AG10803 (cell line): ENCODE results near the gene MED10.
A peak's percentile ranks its signal among the peaks of the same experiment; 100 is the strongest.

Experiments used
- DNase-seq: peaks from one replicate; pipeline ENCODE4 v3.0.0; 2010; ENCODE audit warnings: low read depth
- H3K4me3 ChIP-seq: 2 replicates; pipeline ENCODE4 v1.5.1; 2011; ENCODE audit warnings: mild to moderate bottlenecking, low read length, control low read depth
- TF ChIP-seq, protein P1 (sequence below): conservative IDR thresholded peaks from 2 replicates; pipeline ENCODE4 v1.5.1; 2011; ENCODE audit warnings: mild to moderate bottlenecking, low read length, control low read depth, inconsistent platforms

The MED10 gene

DNA sequence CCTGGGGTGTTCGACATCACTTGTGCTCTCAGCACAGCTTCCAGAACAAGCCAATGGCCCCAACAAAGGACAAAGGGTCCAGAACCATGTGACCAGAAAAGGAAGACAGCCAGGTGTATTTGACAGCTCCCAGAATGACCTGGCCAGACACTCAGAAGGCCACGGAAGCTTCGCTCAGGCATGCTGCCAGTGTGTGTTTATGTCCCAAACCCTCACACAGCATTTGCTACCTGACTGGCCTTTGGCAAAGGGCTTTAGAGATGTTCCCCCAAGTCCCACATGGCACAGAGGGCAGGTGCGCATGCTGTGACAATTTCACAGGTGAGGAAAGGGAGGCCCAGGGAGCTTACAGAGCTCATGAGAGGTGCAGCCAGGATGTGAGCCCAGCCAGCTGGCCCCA lies 39.5 kb downstream of the MED10 start:
- H3K4me3 ChIP-seq: no peak overlapping the region
- TF ChIP-seq, protein P1, sequence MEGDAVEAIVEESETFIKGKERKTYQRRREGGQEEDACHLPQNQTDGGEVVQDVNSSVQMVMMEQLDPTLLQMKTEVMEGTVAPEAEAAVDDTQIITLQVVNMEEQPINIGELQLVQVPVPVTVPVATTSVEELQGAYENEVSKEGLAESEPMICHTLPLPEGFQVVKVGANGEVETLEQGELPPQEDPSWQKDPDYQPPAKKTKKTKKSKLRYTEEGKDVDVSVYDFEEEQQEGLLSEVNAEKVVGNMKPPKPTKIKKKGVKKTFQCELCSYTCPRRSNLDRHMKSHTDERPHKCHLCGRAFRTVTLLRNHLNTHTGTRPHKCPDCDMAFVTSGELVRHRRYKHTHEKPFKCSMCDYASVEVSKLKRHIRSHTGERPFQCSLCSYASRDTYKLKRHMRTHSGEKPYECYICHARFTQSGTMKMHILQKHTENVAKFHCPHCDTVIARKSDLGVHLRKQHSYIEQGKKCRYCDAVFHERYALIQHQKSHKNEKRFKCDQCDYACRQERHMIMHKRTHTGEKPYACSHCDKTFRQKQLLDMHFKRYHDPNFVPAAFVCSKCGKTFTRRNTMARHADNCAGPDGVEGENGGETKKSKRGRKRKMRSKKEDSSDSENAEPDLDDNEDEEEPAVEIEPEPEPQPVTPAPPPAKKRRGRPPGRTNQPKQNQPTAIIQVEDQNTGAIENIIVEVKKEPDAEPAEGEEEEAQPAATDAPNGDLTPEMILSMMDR: no peak
- no peak for DNase-seq

DNA sequence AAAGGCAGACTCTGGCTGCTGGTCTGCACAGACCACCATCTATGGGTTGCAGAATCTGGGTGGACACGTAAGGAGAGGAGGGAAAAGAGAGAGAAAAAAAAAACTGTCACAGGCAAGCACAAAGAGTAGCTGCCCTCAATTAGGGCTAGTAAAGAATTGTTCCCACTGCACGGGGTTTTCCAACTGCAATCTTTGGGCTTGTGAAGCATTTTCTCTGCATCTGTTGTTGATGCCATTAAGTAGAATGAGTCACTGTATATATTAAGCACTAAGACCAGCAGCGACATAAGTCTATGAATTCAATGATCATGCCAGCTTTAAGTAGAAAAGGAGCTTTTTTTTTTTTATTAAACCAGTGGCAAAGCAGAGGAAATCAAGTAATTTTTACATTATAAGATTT lies 40.2 kb downstream of the MED10 start:
- TF ChIP-seq, protein P1: no peak
- no peak for DNase-seq
- H3K4me3 ChIP-seq: no peak overlapping the region

DNA sequence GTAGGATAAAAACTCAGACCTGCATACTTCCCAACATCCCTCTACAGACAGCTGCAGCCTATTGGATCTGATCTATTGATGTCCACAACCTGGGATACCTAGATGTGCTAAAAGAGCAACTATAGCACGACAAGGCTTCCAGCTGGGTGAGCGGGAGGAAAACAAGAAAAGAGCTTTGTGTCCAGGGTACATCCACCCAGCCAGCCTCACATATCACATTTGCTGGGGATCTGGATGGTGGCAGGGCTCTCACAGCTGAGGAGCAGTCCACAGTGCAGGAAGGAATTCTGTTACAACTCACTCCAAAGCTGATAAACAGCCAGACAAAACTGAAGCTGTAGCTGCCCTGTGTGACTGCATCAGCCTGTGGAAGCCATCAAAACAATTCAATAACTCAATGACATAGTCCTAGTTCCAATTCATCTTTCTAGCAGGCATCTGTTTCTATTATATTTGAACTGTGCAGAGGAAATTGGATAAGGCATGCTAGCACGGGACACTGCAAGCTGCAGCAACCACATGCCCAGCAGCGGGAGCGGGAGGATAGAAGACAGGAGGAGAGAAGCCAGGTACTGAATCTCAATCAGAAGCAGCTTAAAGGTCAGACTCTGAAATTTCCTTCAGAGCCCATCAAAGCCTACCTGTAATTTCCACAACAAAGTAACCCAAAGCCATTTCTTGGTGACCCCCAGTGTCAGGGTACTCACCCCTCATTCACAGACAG lies 45.0 kb downstream of the MED10 start:
- TF ChIP-seq, protein P1: no peak
- DNase-seq: no peak

DNA sequence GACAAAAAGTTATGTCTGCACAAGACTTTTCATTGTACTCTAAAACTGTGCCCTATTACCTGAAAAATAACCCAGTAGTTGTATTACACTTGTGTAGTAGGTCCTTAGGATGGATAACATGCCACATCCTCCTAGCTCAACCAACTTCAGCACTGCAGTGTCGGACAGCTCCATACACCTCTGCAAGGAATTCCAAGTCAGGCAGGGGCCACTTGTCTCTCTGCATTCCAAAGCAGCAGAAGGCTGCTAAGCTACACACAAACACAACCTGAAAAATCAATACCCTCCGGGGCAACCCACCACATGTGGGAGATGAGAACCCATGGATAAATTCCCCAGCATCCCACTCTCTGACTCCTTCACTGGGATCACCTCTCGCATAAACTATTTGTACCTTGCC lies 50.2 kb downstream of the MED10 start:
- TF ChIP-seq, protein P1: no peak
- H3K4me3 ChIP-seq: no peak overlapping the region
- DNase-seq: peak; percentile 11

More for the DNA sequence above, 45.0 kb downstream of the MED10 start:
- H3K4me3 ChIP-seq: no peak overlapping the region

DNA sequence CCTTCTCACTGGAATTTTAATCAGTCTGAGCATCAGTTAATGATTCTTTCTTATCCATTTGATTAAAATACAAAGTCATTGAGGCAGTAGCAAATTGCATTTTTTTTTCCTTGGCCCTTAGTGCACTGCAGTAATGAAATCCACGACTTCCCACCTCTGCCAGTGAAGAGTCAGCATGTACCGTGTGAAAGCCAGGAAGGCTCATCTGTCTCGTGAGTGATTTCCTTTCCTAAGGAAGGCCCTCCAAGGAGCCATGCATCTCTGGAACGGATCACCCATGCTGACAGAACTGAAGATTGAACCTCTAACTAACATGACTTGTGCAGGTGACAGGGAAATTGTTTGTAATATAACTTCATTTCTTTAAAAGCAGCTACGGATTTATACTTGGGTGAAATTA lies 51.6 kb downstream of the MED10 start:
- TF ChIP-seq, protein P1: no peak
- H3K4me3 ChIP-seq: no peak overlapping the region
- no peak for DNase-seq

DNA sequence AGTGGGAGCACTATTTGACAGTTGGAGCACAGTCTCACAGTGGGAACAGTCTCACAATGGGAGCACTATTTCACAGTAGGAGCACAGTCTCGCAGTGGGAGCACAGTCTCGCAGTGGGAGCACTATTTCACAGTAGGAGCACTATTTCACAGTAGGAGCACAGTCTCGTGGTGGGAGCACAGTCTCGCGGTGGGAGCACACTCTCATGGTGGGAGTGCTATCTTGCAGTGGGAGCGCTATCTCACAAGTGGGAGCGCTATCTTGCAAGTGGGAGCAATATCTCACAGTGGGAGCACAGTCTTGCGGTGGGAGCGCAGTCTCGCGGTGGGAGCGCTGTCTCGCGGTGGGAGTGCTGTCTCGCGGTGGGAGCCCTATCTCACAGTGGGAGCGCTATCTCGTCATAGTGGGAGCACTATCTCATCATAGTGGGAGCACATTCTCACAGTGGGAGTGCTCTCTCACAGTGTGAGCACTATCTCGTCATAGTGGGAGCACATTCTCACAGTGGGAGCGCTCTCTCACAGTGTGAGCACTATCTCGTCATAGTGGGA lies 56.1 kb downstream of the MED10 start:
- no peak overlapping the region for H3K4me3 ChIP-seq
- TF ChIP-seq, protein P1: no peak
- DNase-seq: no peak
